Liver (tissue), 9 donors: ENCODE measurements around the gene DLX4. TPM values are rescaled to one million over a fixed set of nuclear protein-coding genes. Genes with fewer than 3 reads are reported as not detected.
A peak's percentile ranks its signal among the peaks of the same experiment; 100 is the strongest.

Source experiments
- DNase-seq: peaks from one replicate; pipeline ENCODE4 v3.0.0-alpha.2; 2017; ENCODE audit warnings: low spot score
- H3K27ac ChIP-seq, 2 donors: one replicate each; pipeline ENCODE4 v1.7.0; 2013; ENCODE audit warnings: inconsistent platforms in 2 of 2, low read length in 2 of 2, control low read depth in 1 of 2, low read depth in 1 of 2, mild to moderate bottlenecking in 1 of 2
- H3K27me3 ChIP-seq, 4 donors: one replicate each; pipeline versions ENCODE4 v1.6.1 to v1.7.0; 2013; ENCODE audit warnings: low read length in 3 of 4, inconsistent platforms in 1 of 4, mild to moderate bottlenecking in 1 of 4, moderate library complexity in 1 of 4; ENCODE audit not compliant: control insufficient read depth in 4 of 4, insufficient read depth in 4 of 4
- H3K36me3 ChIP-seq, 4 donors: one replicate each; pipeline versions ENCODE4 v1.6.1 to v1.7.0; 2013; ENCODE audit warnings: low read length in 3 of 4, mild to moderate bottlenecking in 3 of 4, low read depth in 1 of 4, moderate library complexity in 1 of 4; ENCODE audit not compliant: control insufficient read depth in 4 of 4, insufficient read depth in 3 of 4
- H3K4me1 ChIP-seq, 4 donors: one replicate each; pipeline versions ENCODE4 v1.6.1 to v1.7.0; 2013; ENCODE audit warnings: low read length in 3 of 4, mild to moderate bottlenecking in 3 of 4, moderate library complexity in 1 of 4; ENCODE audit not compliant: control insufficient read depth in 4 of 4, insufficient read depth in 4 of 4
- H3K4me3 ChIP-seq, 3 donors: one replicate each; pipeline versions ENCODE4 v1.6.1 to v1.7.0; 2013; ENCODE audit warnings: low read length in 3 of 3, control low read depth in 1 of 3, low read depth in 1 of 3, mild to moderate bottlenecking in 1 of 3
- H3K9ac ChIP-seq, 2 donors: one replicate each; pipeline ENCODE4 v1.7.0; 2013; ENCODE audit warnings: low read length in 2 of 2, mild to moderate bottlenecking in 2 of 2, moderate library complexity in 2 of 2, control low read depth in 1 of 2, low read depth in 1 of 2
- H3K9me3 ChIP-seq, 4 donors: one replicate each; pipeline versions ENCODE4 v1.6.1 to v1.7.0; 2013; ENCODE audit warnings: low read length in 3 of 4; ENCODE audit not compliant: control insufficient read depth in 4 of 4
- ATF3 ChIP-seq: IDR thresholded peaks from 2 replicates; pipeline ENCODE4 v1.6.1; 2016; ENCODE audit warnings: antibody characterized with exemption
- CTCF ChIP-seq: fragments of 150-350 bp; IDR thresholded peaks from 2 replicates; pipeline ENCODE4 v1.5.1; 2017; ENCODE audit warnings: improper control_type of control experiment, low read depth, low read length; ENCODE audit not compliant: missing input control
- EGR1 ChIP-seq, 2 donors: IDR thresholded peaks; 2 replicates each; pipeline ENCODE4 v1.6.1; 2016 to 2018; ENCODE audit warnings: antibody characterized with exemption in 2 of 2, low read depth in 2 of 2
- FOXA1 ChIP-seq: IDR thresholded peaks from 2 replicates; pipeline ENCODE4 v1.6.1; 2016; ENCODE audit warnings: antibody characterized with exemption
- FOXA2 ChIP-seq: IDR thresholded peaks from 2 replicates; pipeline ENCODE4 v1.6.1; 2016; ENCODE audit warnings: antibody characterized with exemption
- GABPA ChIP-seq, 2 donors: IDR thresholded peaks in 1 of 2; conservative IDR thresholded peaks in 1 of 2; 2 replicates each; pipeline ENCODE4 v1.6.1; 2016; ENCODE audit warnings: antibody characterized with exemption in 2 of 2, mild to moderate bottlenecking in 1 of 2, moderate library complexity in 1 of 2
- HNF4A ChIP-seq, 2 donors: conservative IDR thresholded peaks; 2 replicates each; pipeline ENCODE4 v1.6.1; 2016; ENCODE audit warnings: antibody characterized with exemption in 2 of 2, mild to moderate bottlenecking in 2 of 2
- HNF4G ChIP-seq: IDR thresholded peaks from 2 replicates; pipeline ENCODE4 v1.6.1; 2016; ENCODE audit warnings: antibody characterized with exemption
- JUND ChIP-seq, 2 donors: IDR thresholded peaks; 2 replicates each; pipeline ENCODE4 v1.6.1; 2016; ENCODE audit warnings: antibody characterized with exemption in 2 of 2
- MAX ChIP-seq: IDR thresholded peaks from 2 replicates; pipeline ENCODE4 v1.6.1; 2016; ENCODE audit warnings: antibody characterized with exemption
- NR2F2 ChIP-seq: IDR thresholded peaks from 2 replicates; pipeline ENCODE4 v1.6.1; 2016; ENCODE audit warnings: antibody characterized with exemption
- RAD21 ChIP-seq, 2 donors: IDR thresholded peaks; 2 replicates each; pipeline ENCODE4 v1.6.1; 2016; ENCODE audit warnings: antibody characterized with exemption in 2 of 2, mild to moderate bottlenecking in 2 of 2
- REST ChIP-seq: IDR thresholded peaks from 2 replicates; pipeline ENCODE4 v1.6.1; 2016; ENCODE audit warnings: antibody characterized with exemption, mild to moderate bottlenecking
- RXRA ChIP-seq, 2 donors: IDR thresholded peaks; 2 replicates each; pipeline ENCODE4 v1.6.1; 2017 to 2018; ENCODE audit warnings: antibody characterized with exemption in 2 of 2, mild to moderate bottlenecking in 1 of 2
- SP1 ChIP-seq: IDR thresholded peaks from 2 replicates; pipeline ENCODE4 v1.6.1; 2018; ENCODE audit warnings: antibody characterized with exemption, mild to moderate bottlenecking
- TAF1 ChIP-seq: conservative IDR thresholded peaks from 2 replicates; pipeline ENCODE4 v1.6.1; 2016; ENCODE audit warnings: antibody characterized with exemption, mild to moderate bottlenecking
- YY1 ChIP-seq: IDR thresholded peaks from 2 replicates; pipeline ENCODE4 v1.6.1; 2016; ENCODE audit warnings: antibody characterized with exemption, mild to moderate bottlenecking
- ZBTB33 ChIP-seq: IDR thresholded peaks from 2 replicates; pipeline ENCODE4 v1.6.1; 2016; ENCODE audit warnings: antibody characterized with exemption
- WGBS: extraction: QIAGEN DNeasy Blood & Tissue Kit; methylation state at CpG from one replicate; pipeline ENCODE4 v1.1.7; 2013; 5-methylcytosine and 5-hydroxymethylcytosine counted together
- polyA plus RNA-seq, 2 donors: library from polyadenylated mRNA; stranded (reverse) in 1 of 2; unstranded in 1 of 2; fragments of 200-250 nt in 1 of 2; fragments of >200 nt in 1 of 2; fragmentation: Nextera tagmentation in 1 of 2; extraction: Ambion mirVana in 1 of 2; gene quantifications; one replicate each; pipeline versions ENCODE4 v1.2.1 to v1.2.3, GENCODE V29; 2013 to 2015
- total RNA-seq, 2 donors: library from RNA; depleted of rRNA; stranded (reverse); fragments of >200 nt; gene quantifications; one replicate each; pipeline ENCODE4 v1.2.3, GENCODE V29; 2014
- donor health status: healthy.
- donor health status: healthy.
- donor health status: healthy.
- donor health status: healthy.
- donor health status: healthy.

The DLX4 gene
- total and polyA plus RNA-seq, 4 donors = not detected

- TF ChIP-seq FOXA2 = no peak
- TF ChIP-seq YY1 = no peak
- TF ChIP-seq RAD21 (IDR thresholded peaks at IDR 0.05) = no peak
- TF ChIP-seq TAF1 = no peak
- TF ChIP-seq ATF3 = no peak
- TF ChIP-seq SP1 = no peak
- no peak for TF ChIP-seq CTCF
- TF ChIP-seq JUND (IDR thresholded peaks at IDR 0.05) = no peak
- TF ChIP-seq MAX = no peak
- TF ChIP-seq RXRA (IDR thresholded peaks at IDR 0.05) = no peak
- TF ChIP-seq FOXA1 = no peak
- no peak for TF ChIP-seq HNF4G
- no peak for TF ChIP-seq HNF4A (conservative IDR thresholded peaks at IDR 0.05)
- TF ChIP-seq GABPA (IDR thresholded peaks at IDR 0.05 in 1 of 2, conservative IDR thresholded peaks at IDR 0.05 in 1 of 2) = no peak
- TF ChIP-seq ZBTB33 = no peak
- TF ChIP-seq REST = no peak
- TF ChIP-seq NR2F2 = no peak
- no peak for TF ChIP-seq EGR1 (IDR thresholded peaks at IDR 0.05; ENCODE audit: low read depth in 2 of 2)
- Histone ChIP-seq H3K4me3 (peak overlapping the region in 1 of 3 donors; percentile 45), H3K27me3 (peaks cover 7 to 30% (median 20%) of the 10 kb centered on the region in 4 donors), H3K9me3 (no peaks in the 10 kb centered on the region), H3K36me3 (no peaks in the 10 kb centered on the region), H3K27ac (no peak overlapping the region), H3K4me1 (peaks cover 7 to 24% (median 12%) of the 10 kb centered on the region in 4 donors), H3K9ac (no peak overlapping the region)
- WGBS = 10% methylated on average over 18 of the region's 18 CpGs
- no peak for DNase-seq
Measured at GRCh38 chr17:49969795-49970389, 902 bp downstream of the DLX4 start.
